Sciatic nerve (tissue), 2 donors: Measurements from ENCODE around the gene ENTPD8. TPM values are rescaled to one million over a fixed set of nuclear protein-coding genes. Genes with fewer than 3 reads are reported as not detected.

Source experiments
- ATAC-seq: fragments of 200-7000 bp; cut with Tn5 transposase; one replicate; pipeline ENCODE4 v1.9.1; 2020; ENCODE audit warnings: mild to moderate bottlenecking, moderate library complexity
- DNase-seq: peaks from one replicate; pipeline ENCODE4 v3.0.0-alpha.2; 2020; ENCODE audit warnings: low spot score
- intact Hi-C: fragments of 100-400 bp; cut with DNase I; formaldehyde crosslinking; loops from one replicate; pipeline ENCODE4 v1.14.2; 2022
- total RNA-seq: library from RNA; stranded (reverse); fragmentation: NEBNext Ultra II Directional; extraction: Animal tissue kit (Norgen Biotek cat#: 25700); gene quantifications from one replicate; pipeline ENCODE4 v1.2.1, GENCODE V29; 2021
- donor health status: DM: no; HTN: no; CAD: no.
- donor health status: DM: no; HTN: no; CAD: no.

ENTPD8 gene
- total RNA-seq, 1 donor from 2014 or later, result not detected

GRCh38 chr9:137406085-137406760 is 34.9 kb downstream of the ENTPD8 start:
- ATAC-seq (no peak), DNase-seq (no peak)
- intact Hi-C loops, result loop anchor here (5.0 kb wide), 1 partner anchor 104 kb away; the partner anchor contains the start of gene NRARP

GRCh38 chr9:137405677-137406081 is 35.5 kb downstream of the ENTPD8 start:
- ATAC-seq (no peak), DNase-seq (no peak)
- intact Hi-C loops, result loop anchor here (5.0 kb wide), 1 partner anchor 103 kb away; the partner anchor contains the start of gene NRARP

- DNase-seq (no peak), ATAC-seq (no peak)
- intact Hi-C loops, result loop anchor here (5.0 kb wide), 1 partner anchor 103 kb away; the partner anchor contains the start of gene NRARP
These were observed 36.1 kb downstream of the ENTPD8 start for GRCh38 chr9:137404961-137405567.

- ATAC-seq, result no peak
- no peak for DNase-seq
- intact Hi-C loops, result no loop called here
These were observed 37.9 kb downstream of the ENTPD8 start for GRCh38 chr9:137403269-137403668.

- intact Hi-C loops, result no loop called here
- no peak for DNase-seq
- no peak for ATAC-seq
These were observed 38.4 kb downstream of the ENTPD8 start for GRCh38 chr9:137402746-137403145.

GRCh38 chr9:137398561-137399468 is 42.3 kb downstream of the ENTPD8 start:
- intact Hi-C loops, result no loop called here
- ATAC-seq, result no peak

GRCh38 chr9:137397675-137398423 is 43.3 kb downstream of the ENTPD8 start:
- ATAC-seq (no peak), DNase-seq (no peak)
- intact Hi-C loops, result no loop called here

More at GRCh38 chr9:137398561-137399468, 42.3 kb downstream of the ENTPD8 start:
- no peak for DNase-seq

GRCh38 chr9:137396634-137397367 is 44.4 kb downstream of the ENTPD8 start:
- no peak for ATAC-seq

GRCh38 chr9:137396227-137396626 is 44.9 kb downstream of the ENTPD8 start:
- ATAC-seq (no peak), DNase-seq (no peak)
- intact Hi-C loops, result no loop called here

More at GRCh38 chr9:137396634-137397367, 44.4 kb downstream of the ENTPD8 start:
- intact Hi-C loops, result no loop called here
- no peak for DNase-seq

GRCh38 chr9:137395666-137396010 is 45.5 kb downstream of the ENTPD8 start:
- ATAC-seq (no peak), DNase-seq (no peak)
- intact Hi-C loops, result no loop called here

- DNase-seq (no peak), ATAC-seq (peak; percentile 34)
- intact Hi-C loops, result no loop called here
These were observed 46.1 kb downstream of the ENTPD8 start for GRCh38 chr9:137394866-137395665.

GRCh38 chr9:137393176-137394150 is 47.7 kb downstream of the ENTPD8 start:
- DNase-seq (no peak), ATAC-seq (no peak)
- intact Hi-C loops, result no loop called here

GRCh38 chr9:137392232-137393007 is 48.7 kb downstream of the ENTPD8 start:
- ATAC-seq, result no peak
- no peak for DNase-seq
- intact Hi-C loops, result no loop called here

GRCh38 chr9:137391411-137391754 is 49.8 kb downstream of the ENTPD8 start:
- DNase-seq (no peak), ATAC-seq (peak; percentile 33)
- intact Hi-C loops, result no loop called here

- intact Hi-C loops, result no loop called here
- ATAC-seq (peak; percentile 33), DNase-seq (peak; percentile 58)
These were observed 50.4 kb downstream of the ENTPD8 start for GRCh38 chr9:137390553-137391410.
